Measurements from ENCODE around the gene DPH5. TPM values are rescaled to one million over a fixed set of nuclear protein-coding genes. Genes with fewer than 3 reads are reported as not detected.

DPH5 gene
- total and polyA plus RNA-seq, 10 of the 15 experiments (the other 5 are each of a cell fraction or from before 2014, with no cell fraction given): 44.1 to 95.7 (median 66.4) TPM

GRCh38 chr1:101027194-101027772, 1.7 kb upstream of the DPH5 start:
- Histone ChIP-seq H3K27me3 (replicated peaks in 1 of 2; ENCODE audit: control insufficient read depth in 2 of 2, insufficient read depth in 2 of 2, low read length in 1 of 2) (no peaks in the 10 kb centered on the region), H3K27ac (ENCODE audit: control insufficient read depth, insufficient read depth) (peak overlapping the region; percentile 94), H2AFZ (ENCODE audit: control insufficient read depth, low read depth, low read length) (peak overlapping the region; percentile 63), H3K9ac (ENCODE audit: control insufficient read depth, insufficient read depth, low read length) (0 out of 2 replicates have a peak overlapping the region, but pooled peaks have one; percentile 1), H4K20me1 (ENCODE audit: control insufficient read depth, insufficient read depth) (no peaks in the 10 kb centered on the region), H3K9me3 (replicated peaks; ENCODE audit: control insufficient read depth, insufficient read depth, low read length) (no peaks in the 10 kb centered on the region; the same call in 1 of the 3 replicates), H3K4me2 (ENCODE audit: control insufficient read depth, insufficient read depth) (peak overlapping the region; percentile 87), H3K4me3 (peak overlapping the region; percentile 74), H3K36me3 (ENCODE audit: control insufficient read depth in 2 of 2, insufficient read depth in 2 of 2, low read length in 1 of 2) (no peaks in the 10 kb centered on the region), H3K79me2 (ENCODE audit: control insufficient read depth, insufficient read depth, low read length) (peaks cover 63% of the 10 kb centered on the region), H3K4me1 (ENCODE audit: control insufficient read depth, insufficient read depth, low read length) (peaks cover 18% of the 10 kb centered on the region)
- 81% methylated on average over 6 of the region's 6 CpGs for WGBS (ENCODE audit: insufficient coverage, insufficient replicate concordance, low lambda C conversion rate, missing lambda C conversion rate)
- ATAC-seq (peak; percentile 54), DNase-seq (ENCODE audit: low read depth, low spot score) (no peak), FAIRE-seq (no peak)
- in situ Hi-C loops (cut with MboI) (no loop called here), intact Hi-C loops (cut with micrococcal nuclease; ENCODE audit: unreplicated experiment) (loop anchor here (5.0 kb wide), 3 partner anchors 95 to 210 kb away; partner anchors contain the start of gene S1PR1)
- ChIA-PET POLR2A (no interaction called here), RAD21 (ENCODE audit: unreplicated experiment) (interaction anchor here (1.0 to 1.7 kb wide), 4 partner anchors 24 to 330 kb away, joined by 3 to 4 read pairs (median 4); no protein-coding TSS in a partner anchor), SMC1A (ENCODE audit: uncharacterized antibody, unreplicated experiment) (interaction anchor here (0.6 to 2.7 kb wide), 6 partner anchors 10 to 331 kb away, joined by 3 to 8 read pairs (median 6); no protein-coding TSS in a partner anchor), CTCF (interaction anchor here (0.7 to 1.6 kb wide), 7 partner anchors 12 to 411 kb away, joined by 3 to 5 read pairs (median 4); no protein-coding TSS in a partner anchor)
- no TSS peak for BruUV-seq (replicated peaks)
- TF ChIP-seq TCF7 (IDR thresholded peaks at IDR 0.05; ENCODE audit: borderline replicate concordance) (no peak), CHD1 (IDR thresholded peaks at IDR 0.05; ENCODE audit: low read depth, low read length) (no peak), ZBTB33 (IDR thresholded peaks at IDR 0.05) (no peak), CBX5 (IDR thresholded peaks at IDR 0.05; ENCODE audit: low read depth) (0 out of 2 replicates have a peak, but pooled peaks have one; percentile 70), SIN3A (IDR thresholded peaks at IDR 0.05; ENCODE audit: low read depth, low read length) (no peak), SPI1 (IDR thresholded peaks at IDR 0.05; ENCODE audit: borderline replicate concordance, insufficient read depth, low read depth, low read length) (peak; percentile 42; the same call in 1 of the 2 replicates), MAX (IDR thresholded peaks at IDR 0.05; ENCODE audit: low read depth, low read length) (no peak), SKIL (IDR thresholded peaks at IDR 0.05; ENCODE audit: low read depth, poor library complexity, severe bottlenecking) (peak; percentile 42), MYC (IDR thresholded peaks at IDR 0.05; ENCODE audit: insufficient read depth, insufficient read length, insufficient replicate concordance, low read length, severe bottlenecking) (no peak), NKRF (conservative IDR thresholded peaks at IDR 0.05) (no peak), ZBED1 (IDR thresholded peaks at IDR 0.05; ENCODE audit: borderline replicate concordance) (no peak), USF1 (IDR thresholded peaks at IDR 0.05; ENCODE audit: borderline replicate concordance, extremely low read length, insufficient read depth, low read depth, low read length) (no peak), HDAC6 (IDR thresholded peaks at IDR 0.05; ENCODE audit: unreplicated experiment) (no peak), SREBF2 (IDR thresholded peaks at IDR 0.05; ENCODE audit: low read length) (no peak), NFIC (IDR thresholded peaks at IDR 0.05; ENCODE audit: low read depth, low read length) (no peak), ZZZ3 (IDR thresholded peaks at IDR 0.05; ENCODE audit: control insufficient read depth, insufficient read length, low read depth) (no peak)

All from GM12878 (cell line).